Ovary (tissue), 9 donors: ENCODE results near the gene GRIN3B. TPM values are rescaled to one million over a fixed set of nuclear protein-coding genes. Genes with fewer than 3 reads are reported as not detected.

ENCODE experiments used
- DNase-seq, 5 donors: peaks; one replicate each; pipeline ENCODE4 v3.0.0-alpha.2; 2019 to 2020
- H3K27ac ChIP-seq, 2 donors: fragments of 200-600 bp; one replicate each; pipeline versions ENCODE4 v1.5.1 to v1.8.0; 2019 to 2022
- H3K27me3 ChIP-seq: fragments of 200-600 bp; one replicate; pipeline ENCODE4 v1.8.0; 2022
- H3K36me3 ChIP-seq: fragments of 200-600 bp; sonication (generic); one replicate; pipeline ENCODE4 v1.5.1; 2019
- H3K4me1 ChIP-seq: one replicate; pipeline ENCODE4 v1.8.1; 2013; ENCODE audit warnings: mild to moderate bottlenecking, moderate library complexity; ENCODE audit not compliant: insufficient read depth
- H3K4me3 ChIP-seq: fragments of 200-600 bp; sonication (generic); one replicate; pipeline ENCODE4 v1.5.1; 2017
- H3K9me3 ChIP-seq, 2 donors: fragments of 200-600 bp in 1 of 2; sonication (generic) in 1 of 2; one replicate each; pipeline versions ENCODE4 v1.5.1 to v1.8.1; 2013 to 2019; ENCODE audit warnings: mild to moderate bottlenecking in 1 of 2, moderate library complexity in 1 of 2
- EP300 ChIP-seq: sonication (generic); formaldehyde crosslinking; IDR thresholded peaks from one replicate; pipeline ENCODE4 v1.6.1; 2017; ENCODE audit warnings: antibody characterized with exemption
- POLR2A ChIP-seq: fragments of 450-650 bp; IDR thresholded peaks from one replicate; pipeline ENCODE4 v1.6.1; 2017; ENCODE audit warnings: antibody characterized with exemption, mild to moderate bottlenecking, moderate library complexity
- WGBS, 3 donors: extraction: QIAGEN DNeasy Blood & Tissue Kit in 1 of 3; methylation state at CpG; one replicate each; pipeline versions ENCODE4 v1.1.5 to v1.1.7; 2013 to 2017; 5-methylcytosine and 5-hydroxymethylcytosine counted together
- intact Hi-C, 4 donors: fragments of 100-400 bp; cut with DNase I; formaldehyde crosslinking; loops; one replicate each; pipeline versions ENCODE4 v1.11.0 to v1.15.1; 2022 to 2023
- polyA plus RNA-seq, 2 donors: library from polyadenylated mRNA; stranded (reverse); fragments of 200-250 nt in 1 of 2; fragments of 350-450 nt in 1 of 2; fragmentation: Illumina TruSeq in 1 of 2; extraction: RNeasy Lipid Tissue Mini Kit (QIAGEN cat#74804) in 1 of 2; gene quantifications; one replicate each; pipeline ENCODE4 v1.2.3, GENCODE V29; 2013 to 2014
- total RNA-seq, 7 donors: library from RNA; depleted of rRNA in 2 of 7; stranded (reverse); fragments of >200 nt in 2 of 7; fragmentation: NEBNext Ultra II Directional in 3 of 7; extraction: Animal tissue kit (Norgen Biotek cat#: 25700) in 3 of 7; gene quantifications; one replicate each; pipeline versions ENCODE4 v1.1.0 to v1.2.4, GENCODE V29; 2016 to 2023
- TF ChIP-seq, protein P1 (sequence below), 3 donors: fragments of 450-650 bp in 2 of 3; fragments of 200-600 bp in 1 of 3; IDR thresholded peaks; one replicate each; pipeline versions ENCODE4 v1.5.1 to v1.8.0; 2016 to 2022; ENCODE audit warnings: antibody characterized with exemption in 3 of 3, mild to moderate bottlenecking in 1 of 3
- donor health status: DM: no; HTN: no; CAD: no; lungs with moderate emphysema.
- donor health status: DM: no; HTN: no; CAD: no.
- donor health status: Bipolar disorder and iron deficiency.
- donor health status: DM: yes; HTN: yes; CAD: no.
- donor health status: DM: no; HTN: no; CAD: no.
- donor health status: DM: yes; HTN: yes; CAD: no.

Gene GRIN3B
- total and polyA plus RNA-seq, 9 donors, result 0.07 to 7.4 (median 0.28) TPM; not detected in 3

DNA sequence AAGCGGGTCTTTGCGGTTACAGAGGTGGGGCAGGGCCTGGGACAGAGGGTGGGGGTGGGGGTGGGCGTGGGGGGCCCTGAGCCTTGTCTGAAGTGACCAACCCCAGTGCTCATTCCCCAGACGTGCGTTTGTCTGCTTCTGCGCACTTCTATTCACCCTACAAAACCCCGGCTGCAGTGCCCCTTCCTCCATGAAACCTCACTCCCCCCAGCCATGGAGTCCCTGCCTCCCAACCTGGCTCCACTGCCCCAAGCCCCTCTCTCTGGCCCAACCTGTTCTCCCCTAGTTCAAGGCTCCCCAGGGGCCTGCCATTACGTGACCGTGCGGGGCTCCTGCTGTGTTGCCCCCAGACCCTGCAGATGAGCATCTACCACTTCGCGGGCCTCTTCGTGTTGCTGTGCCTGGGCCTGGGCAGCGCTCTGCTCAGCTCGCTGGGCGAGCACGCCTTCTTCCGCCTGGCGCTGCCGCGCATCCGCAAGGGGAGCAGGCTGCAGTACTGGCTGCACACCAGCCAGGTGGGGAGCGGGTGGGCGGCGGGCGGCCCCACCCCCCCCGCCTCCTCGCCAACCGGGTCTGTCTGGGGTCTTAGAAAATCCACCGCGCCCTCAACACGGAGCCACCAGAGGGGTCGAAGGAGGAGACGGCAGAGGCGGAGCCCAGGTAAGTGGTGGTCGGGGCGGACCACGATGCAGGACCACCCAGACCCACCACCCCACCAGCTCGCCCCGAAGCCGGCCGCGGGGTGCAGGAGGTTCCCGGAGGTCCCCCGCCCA lies 8.2 kb downstream of the GRIN3B start:
- H3K4me3 ChIP-seq, result peak overlapping the region; percentile 17
- H3K27me3 ChIP-seq, result no peaks in the 10 kb centered on the region
- H3K4me1 ChIP-seq, result peaks cover 2% of the 10 kb centered on the region
- H3K9me3 ChIP-seq, result no peaks in the 10 kb centered on the region
- no peaks in the 10 kb centered on the region for H3K36me3 ChIP-seq
- DNase-seq, result no peak
- H3K27ac ChIP-seq, result peak overlapping the region in 1 of 2 donors; percentile 71
- intact Hi-C loops, result no loop called here
- TF ChIP-seq POLR2A (no peak), EP300 (no peak)
- TF ChIP-seq, protein P1, sequence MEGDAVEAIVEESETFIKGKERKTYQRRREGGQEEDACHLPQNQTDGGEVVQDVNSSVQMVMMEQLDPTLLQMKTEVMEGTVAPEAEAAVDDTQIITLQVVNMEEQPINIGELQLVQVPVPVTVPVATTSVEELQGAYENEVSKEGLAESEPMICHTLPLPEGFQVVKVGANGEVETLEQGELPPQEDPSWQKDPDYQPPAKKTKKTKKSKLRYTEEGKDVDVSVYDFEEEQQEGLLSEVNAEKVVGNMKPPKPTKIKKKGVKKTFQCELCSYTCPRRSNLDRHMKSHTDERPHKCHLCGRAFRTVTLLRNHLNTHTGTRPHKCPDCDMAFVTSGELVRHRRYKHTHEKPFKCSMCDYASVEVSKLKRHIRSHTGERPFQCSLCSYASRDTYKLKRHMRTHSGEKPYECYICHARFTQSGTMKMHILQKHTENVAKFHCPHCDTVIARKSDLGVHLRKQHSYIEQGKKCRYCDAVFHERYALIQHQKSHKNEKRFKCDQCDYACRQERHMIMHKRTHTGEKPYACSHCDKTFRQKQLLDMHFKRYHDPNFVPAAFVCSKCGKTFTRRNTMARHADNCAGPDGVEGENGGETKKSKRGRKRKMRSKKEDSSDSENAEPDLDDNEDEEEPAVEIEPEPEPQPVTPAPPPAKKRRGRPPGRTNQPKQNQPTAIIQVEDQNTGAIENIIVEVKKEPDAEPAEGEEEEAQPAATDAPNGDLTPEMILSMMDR (IDR thresholded peaks at IDR 0.05), result no peak
- WGBS, 3 donors, result 65 to 84% (median 75%) methylated on average over 43 to 45 of the region's 45 CpGs

DNA sequence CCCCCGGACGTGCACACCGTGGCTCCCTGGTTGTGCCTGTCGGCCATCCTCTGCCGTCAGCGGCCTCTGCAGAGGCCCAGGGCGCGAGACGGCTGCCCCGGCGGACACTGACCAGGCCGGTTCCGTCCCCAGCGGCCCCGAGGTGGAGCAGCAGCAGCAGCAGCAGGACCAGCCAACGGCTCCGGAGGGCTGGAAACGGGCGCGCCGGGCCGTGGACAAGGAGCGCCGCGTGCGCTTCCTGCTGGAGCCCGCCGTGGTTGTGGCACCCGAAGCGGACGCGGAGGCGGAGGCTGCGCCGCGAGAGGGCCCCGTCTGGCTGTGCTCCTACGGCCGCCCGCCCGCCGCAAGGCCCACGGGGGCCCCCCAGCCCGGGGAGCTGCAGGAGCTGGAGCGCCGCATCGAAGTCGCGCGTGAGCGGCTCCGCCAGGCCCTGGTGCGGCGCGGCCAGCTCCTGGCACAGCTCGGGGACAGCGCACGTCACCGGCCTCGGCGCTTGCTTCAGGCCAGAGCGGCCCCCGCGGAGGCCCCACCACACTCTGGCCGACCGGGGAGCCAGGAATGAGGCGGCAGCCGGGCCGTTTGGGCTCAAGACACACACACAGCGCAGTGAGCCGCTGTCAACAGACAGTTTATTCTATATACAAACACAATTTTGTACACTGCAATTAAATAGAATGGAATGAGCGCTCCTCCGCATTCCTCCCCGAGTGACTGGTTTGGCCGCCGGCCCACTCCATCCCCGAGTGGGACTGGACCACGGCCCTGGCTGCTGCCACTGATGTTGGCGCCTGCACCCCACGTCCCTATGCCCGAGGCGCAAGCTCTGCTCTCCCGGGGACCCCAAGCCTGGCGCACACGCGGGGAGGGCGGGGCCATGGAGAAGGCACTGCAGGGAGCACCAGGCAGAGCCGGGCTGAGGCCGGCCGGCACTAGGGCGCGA lies 9.1 kb downstream of the GRIN3B start:
- no peaks in the 10 kb centered on the region for H3K27me3 ChIP-seq
- no peak for TF ChIP-seq POLR2A
- TF ChIP-seq EP300, result no peak
- TF ChIP-seq, protein P1 (IDR thresholded peaks at IDR 0.05), result peak in 1 of 3 donors; percentile 32
- no peaks in the 10 kb centered on the region for H3K36me3 ChIP-seq
- H3K27ac ChIP-seq, result peak overlapping the region; percentile 15 to 71
- intact Hi-C loops, result no loop called here
- H3K9me3 ChIP-seq, result no peaks in the 10 kb centered on the region
- peak; percentile 74 to 83 (median 76) for DNase-seq
- peak overlapping the region; percentile 17 for H3K4me3 ChIP-seq
- WGBS, 3 donors, result 11 to 29% (median 19%) methylated on average over 35 to 92 of the region's 92 CpGs
- H3K4me1 ChIP-seq, result peaks cover 2% of the 10 kb centered on the region

DNA sequence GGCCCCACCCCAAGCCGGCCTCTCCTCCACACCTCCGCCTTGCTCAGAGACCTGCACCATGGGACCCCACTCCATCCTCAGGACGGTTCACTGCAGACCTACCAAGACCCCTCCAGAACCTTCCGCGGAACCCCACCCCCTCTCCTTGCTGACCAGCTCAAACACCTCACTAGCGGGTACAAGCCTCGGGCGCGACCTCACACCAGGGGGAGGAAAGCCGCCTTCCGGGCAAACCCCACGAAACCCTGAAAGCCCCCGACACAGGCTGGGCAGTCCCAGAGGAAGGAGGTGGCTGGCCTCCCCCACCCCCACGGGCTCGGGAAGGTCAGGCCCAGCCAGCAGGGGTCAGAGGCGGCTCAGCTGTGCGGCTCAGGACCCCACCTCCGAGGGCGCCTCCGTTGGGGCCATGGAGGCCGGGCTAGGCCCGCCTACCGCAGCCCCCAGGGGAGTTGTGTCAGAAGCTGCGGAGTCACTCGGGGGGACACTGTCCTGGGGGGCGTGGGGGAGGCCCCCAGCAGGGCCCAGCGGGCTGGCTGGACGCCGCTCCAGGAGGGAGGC lies 9.8 kb downstream of the GRIN3B start:
- intact Hi-C loops, result loop anchor here in 2 of 4 donors (10.0 kb wide), 1 partner anchor 175 kb away; no protein-coding TSS in a partner anchor
- TF ChIP-seq POLR2A (no peak), EP300 (no peak)
- TF ChIP-seq, protein P1 (IDR thresholded peaks at IDR 0.05), result no peak
- WGBS, 3 donors, result 61 to 66% (median 66%) methylated on average over 22 to 29 of the region's 29 CpGs
- peak in 2 of 5 donors; percentile 48 to 53 for DNase-seq
- peak overlapping the region in 1 of 2 donors; percentile 71 for H3K27ac ChIP-seq
- H3K4me1 ChIP-seq, result peaks cover 2% of the 10 kb centered on the region
- no peaks in the 10 kb centered on the region for H3K9me3 ChIP-seq
- no peak overlapping the region for H3K4me3 ChIP-seq
- no peaks in the 10 kb centered on the region for H3K27me3 ChIP-seq
- H3K36me3 ChIP-seq, result no peaks in the 10 kb centered on the region
